ENCODE data around the gene WDR93.

The WDR93 gene

GRCh38 chr15:89690276-89691218 is at the start of gene WDR93, which contains the start of gene PEX11A:
TSS of gene WDR93 (plus strand) at chr15:89690811. CDS start at chr15:89701747, 10,936 bp downstream.
TSS of gene PEX11A (minus strand) at chr15:89690754. CDS start at chr15:89690632, 122 bp downstream.
- DNase-seq (ENCODE audit: low spot score in 2 of 2) = peak; percentile 63 to 89
- ATAC-seq = peak; percentile 88
- H3K9me3 Mint-ChIP-seq = no peaks in the 10 kb centered on the region
- peak within 1 kb of the TSS; percentile 90 for H3K27ac Mint-ChIP-seq
- peak within 1 kb of the TSS; percentile 85 for H3K4me3 Mint-ChIP-seq
- peaks cover 6% of the 10 kb centered on the region for H3K36me3 Mint-ChIP-seq
- peaks cover 16% of the 10 kb centered on the region for H3K4me1 Mint-ChIP-seq

- Mint-ChIP-seq H3K36me3 (no peaks in the 10 kb centered on the region), H3K9me3 (no peaks in the 10 kb centered on the region), H3K27ac (no peak overlapping the region), H3K4me3 (no peak overlapping the region), H3K4me1 (no peaks in the 10 kb centered on the region)
- no peak for ATAC-seq
- DNase-seq (ENCODE audit: low spot score in 2 of 2) = no peak
Measured at GRCh38 chr15:89641053-89641452, 49.6 kb upstream of the WDR93 start.

GRCh38 chr15:89642106-89642505 is 48.5 kb upstream of the WDR93 start:
- Mint-ChIP-seq H3K36me3 (no peaks in the 10 kb centered on the region), H3K27ac (no peak overlapping the region), H3K4me1 (peaks cover 3% of the 10 kb centered on the region), H3K9me3 (no peaks in the 10 kb centered on the region), H3K4me3 (no peak overlapping the region)
- ATAC-seq (no peak), DNase-seq (ENCODE audit: low spot score in 2 of 2) (no peak)

- no peak for DNase-seq (ENCODE audit: low spot score in 2 of 2)
- Mint-ChIP-seq H3K4me3 (no peak overlapping the region), H3K27ac (peak overlapping the region; percentile 58), H3K4me1 (peaks cover 7% of the 10 kb centered on the region), H3K9me3 (no peaks in the 10 kb centered on the region), H3K36me3 (no peaks in the 10 kb centered on the region)
- no peak for ATAC-seq
Measured at GRCh38 chr15:89645680-89646079, 44.9 kb upstream of the WDR93 start.

- no peak overlapping the region for H3K4me3 Mint-ChIP-seq
- peak overlapping the region; percentile 58 for H3K27ac Mint-ChIP-seq
- H3K4me1 Mint-ChIP-seq = peaks cover 7% of the 10 kb centered on the region
- peak; percentile 3 for ATAC-seq
- no peaks in the 10 kb centered on the region for H3K36me3 Mint-ChIP-seq
- no peaks in the 10 kb centered on the region for H3K9me3 Mint-ChIP-seq
- no peak for DNase-seq (ENCODE audit: low spot score in 2 of 2)
Measured at GRCh38 chr15:89646416-89647141, 44.0 kb upstream of the WDR93 start.

GRCh38 chr15:89647191-89647851 is 43.3 kb upstream of the WDR93 start:
- Mint-ChIP-seq H3K36me3 (no peaks in the 10 kb centered on the region), H3K4me1 (peaks cover 7% of the 10 kb centered on the region), H3K9me3 (no peaks in the 10 kb centered on the region), H3K27ac (no peak overlapping the region), H3K4me3 (no peak overlapping the region)
- peak; percentile 70 for ATAC-seq
- peak; percentile 66 to 86 for DNase-seq (ENCODE audit: low spot score in 2 of 2)

- ATAC-seq (no peak), DNase-seq (ENCODE audit: low spot score in 2 of 2) (no peak)
- Mint-ChIP-seq H3K4me1 (peaks cover 7% of the 10 kb centered on the region), H3K4me3 (no peak overlapping the region), H3K9me3 (no peaks in the 10 kb centered on the region), H3K27ac (no peak overlapping the region), H3K36me3 (no peaks in the 10 kb centered on the region)
Measured at GRCh38 chr15:89648106-89649012, 42.3 kb upstream of the WDR93 start.

GRCh38 chr15:89649013-89649625 is 41.5 kb upstream of the WDR93 start:
- Mint-ChIP-seq H3K4me1 (peaks cover 7% of the 10 kb centered on the region), H3K4me3 (no peak overlapping the region), H3K27ac (no peak overlapping the region), H3K9me3 (no peaks in the 10 kb centered on the region), H3K36me3 (no peaks in the 10 kb centered on the region)
- DNase-seq (ENCODE audit: low spot score in 2 of 2) (no peak), ATAC-seq (no peak)

- Mint-ChIP-seq H3K4me1 (peaks cover 13% of the 10 kb centered on the region), H3K9me3 (no peaks in the 10 kb centered on the region), H3K27ac (no peak overlapping the region), H3K36me3 (no peaks in the 10 kb centered on the region), H3K4me3 (no peak overlapping the region)
- ATAC-seq = no peak
- no peak for DNase-seq (ENCODE audit: low spot score in 2 of 2)
Measured at GRCh38 chr15:89649716-89650115, 40.9 kb upstream of the WDR93 start.

- no peak for DNase-seq (ENCODE audit: low spot score in 2 of 2)
- Mint-ChIP-seq H3K36me3 (no peaks in the 10 kb centered on the region), H3K9me3 (no peaks in the 10 kb centered on the region), H3K4me3 (no peak overlapping the region), H3K4me1 (peaks cover 17% of the 10 kb centered on the region), H3K27ac (no peak overlapping the region)
- no peak for ATAC-seq
Measured at GRCh38 chr15:89652131-89652530, 38.5 kb upstream of the WDR93 start.

- H3K36me3 Mint-ChIP-seq = no peaks in the 10 kb centered on the region
- ATAC-seq = no peak
- no peak overlapping the region for H3K27ac Mint-ChIP-seq
- DNase-seq (ENCODE audit: low spot score in 2 of 2) = no peak
- H3K4me1 Mint-ChIP-seq = peaks cover 14% of the 10 kb centered on the region
- H3K4me3 Mint-ChIP-seq = no peak overlapping the region
- H3K9me3 Mint-ChIP-seq = no peaks in the 10 kb centered on the region
Measured at GRCh38 chr15:89652666-89653065, 37.9 kb upstream of the WDR93 start.

GRCh38 chr15:89653578-89653977 is 37.0 kb upstream of the WDR93 start:
- Mint-ChIP-seq H3K4me3 (no peak overlapping the region), H3K9me3 (no peaks in the 10 kb centered on the region), H3K36me3 (no peaks in the 10 kb centered on the region), H3K4me1 (peaks cover 14% of the 10 kb centered on the region), H3K27ac (no peak overlapping the region)
- ATAC-seq (no peak), DNase-seq (ENCODE audit: low spot score in 2 of 2) (no peak)

GRCh38 chr15:89654301-89654761 is 36.3 kb upstream of the WDR93 start:
- DNase-seq (ENCODE audit: low spot score in 2 of 2) (no peak), ATAC-seq (no peak)
- Mint-ChIP-seq H3K27ac (no peak overlapping the region), H3K9me3 (no peaks in the 10 kb centered on the region), H3K36me3 (no peaks in the 10 kb centered on the region), H3K4me1 (peaks cover 14% of the 10 kb centered on the region), H3K4me3 (peak overlapping the region; percentile 61)
